ENCODE results near the gene SWAP70. TPM values are rescaled to one million over a fixed set of nuclear protein-coding genes. Genes with fewer than 3 reads are reported as not detected.
A peak's percentile ranks its signal among the peaks of the same experiment; 100 is the strongest.

SWAP70 gene
- total and polyA plus RNA-seq, 2 of the 13 experiments (the other 11 are each of a cell fraction or from before 2014, with no cell fraction given): 4.6 to 8.7 TPM

- TF ChIP-seq, protein P1, sequence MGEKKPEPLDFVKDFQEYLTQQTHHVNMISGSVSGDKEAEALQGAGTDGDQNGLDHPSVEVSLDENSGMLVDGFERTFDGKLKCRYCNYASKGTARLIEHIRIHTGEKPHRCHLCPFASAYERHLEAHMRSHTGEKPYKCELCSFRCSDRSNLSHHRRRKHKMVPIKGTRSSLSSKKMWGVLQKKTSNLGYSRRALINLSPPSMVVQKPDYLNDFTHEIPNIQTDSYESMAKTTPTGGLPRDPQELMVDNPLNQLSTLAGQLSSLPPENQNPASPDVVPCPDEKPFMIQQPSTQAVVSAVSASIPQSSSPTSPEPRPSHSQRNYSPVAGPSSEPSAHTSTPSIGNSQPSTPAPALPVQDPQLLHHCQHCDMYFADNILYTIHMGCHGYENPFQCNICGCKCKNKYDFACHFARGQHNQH (CRISPR knock-in tag; IDR thresholded peaks at IDR 0.05): no peak
- no peak for TF ChIP-seq TBL1XR1 (IDR thresholded peaks at IDR 0.05; ENCODE audit: borderline replicate concordance, low read length, partially characterized antibody)
- TF ChIP-seq, protein P2, sequence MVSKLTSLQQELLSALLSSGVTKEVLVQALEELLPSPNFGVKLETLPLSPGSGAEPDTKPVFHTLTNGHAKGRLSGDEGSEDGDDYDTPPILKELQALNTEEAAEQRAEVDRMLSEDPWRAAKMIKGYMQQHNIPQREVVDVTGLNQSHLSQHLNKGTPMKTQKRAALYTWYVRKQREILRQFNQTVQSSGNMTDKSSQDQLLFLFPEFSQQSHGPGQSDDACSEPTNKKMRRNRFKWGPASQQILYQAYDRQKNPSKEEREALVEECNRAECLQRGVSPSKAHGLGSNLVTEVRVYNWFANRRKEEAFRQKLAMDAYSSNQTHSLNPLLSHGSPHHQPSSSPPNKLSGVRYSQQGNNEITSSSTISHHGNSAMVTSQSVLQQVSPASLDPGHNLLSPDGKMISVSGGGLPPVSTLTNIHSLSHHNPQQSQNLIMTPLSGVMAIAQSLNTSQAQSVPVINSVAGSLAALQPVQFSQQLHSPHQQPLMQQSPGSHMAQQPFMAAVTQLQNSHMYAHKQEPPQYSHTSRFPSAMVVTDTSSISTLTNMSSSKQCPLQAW (CRISPR knock-in tag; IDR thresholded peaks at IDR 0.05): peak; percentile 67; the same call in 1 of the 2 replicates
- TF ChIP-seq, protein P3, sequence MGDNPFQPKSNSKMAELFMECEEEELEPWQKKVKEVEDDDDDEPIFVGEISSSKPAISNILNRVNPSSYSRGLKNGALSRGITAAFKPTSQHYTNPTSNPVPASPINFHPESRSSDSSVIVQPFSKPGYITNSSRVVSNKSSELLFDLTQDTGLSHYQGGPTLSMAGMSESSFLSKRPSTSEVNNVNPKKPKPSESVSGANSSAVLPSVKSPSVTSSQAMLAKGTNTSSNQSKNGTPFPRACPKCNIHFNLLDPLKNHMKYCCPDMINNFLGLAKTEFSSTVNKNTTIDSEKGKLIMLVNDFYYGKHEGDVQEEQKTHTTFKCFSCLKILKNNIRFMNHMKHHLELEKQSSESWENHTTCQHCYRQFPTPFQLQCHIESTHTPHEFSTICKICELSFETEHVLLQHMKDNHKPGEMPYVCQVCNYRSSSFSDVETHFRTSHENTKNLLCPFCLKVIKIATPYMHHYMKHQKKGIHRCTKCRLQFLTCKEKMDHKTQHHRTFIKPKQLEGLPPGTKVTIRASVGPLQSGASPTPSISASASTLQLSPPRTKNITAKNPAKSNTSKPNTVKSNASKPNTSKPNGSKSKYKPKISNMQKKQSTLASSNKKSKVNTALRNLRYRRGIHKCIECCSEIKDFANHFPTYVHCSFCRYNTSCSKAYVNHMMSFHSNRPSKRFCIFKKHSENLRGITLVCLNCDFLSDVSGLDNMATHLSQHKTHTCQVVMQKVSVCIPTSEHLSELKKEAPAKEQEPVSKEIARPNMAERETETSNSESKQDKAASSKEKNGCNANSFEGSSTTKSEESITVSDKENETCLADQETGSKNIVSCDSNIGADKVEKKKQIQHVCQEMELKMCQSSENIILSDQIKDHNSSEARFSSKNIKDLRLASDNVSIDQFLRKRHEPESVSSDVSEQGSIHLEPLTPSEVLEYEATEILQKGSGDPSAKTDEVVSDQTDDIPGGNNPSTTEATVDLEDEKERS (CRISPR knock-in tag; IDR thresholded peaks at IDR 0.05): no peak
- no peak for TF ChIP-seq TAF1 (CRISPR knock-in tag; IDR thresholded peaks at IDR 0.05)
- TF ChIP-seq KDM2A (CRISPR knock-in tag; IDR thresholded peaks at IDR 0.05; ENCODE audit: borderline replicate concordance, low read depth): no peak
- TF ChIP-seq ZNF260 (CRISPR knock-in tag; IDR thresholded peaks at IDR 0.05; ENCODE audit: borderline replicate concordance, low read depth): no peak
- no peak for TF ChIP-seq ZBTB2 (CRISPR knock-in tag; IDR thresholded peaks at IDR 0.05; ENCODE audit: low read depth)
- TF ChIP-seq PRPF4 (IDR thresholded peaks at IDR 0.05; ENCODE audit: low read depth, low read length, poor library complexity, severe bottlenecking): no peak
- TF ChIP-seq ARID2 (CRISPR knock-in tag; IDR thresholded peaks at IDR 0.05; ENCODE audit: borderline replicate concordance): no peak
- TF ChIP-seq ZFY (CRISPR knock-in tag; IDR thresholded peaks at IDR 0.05): no peak
- TF ChIP-seq, protein P4, sequence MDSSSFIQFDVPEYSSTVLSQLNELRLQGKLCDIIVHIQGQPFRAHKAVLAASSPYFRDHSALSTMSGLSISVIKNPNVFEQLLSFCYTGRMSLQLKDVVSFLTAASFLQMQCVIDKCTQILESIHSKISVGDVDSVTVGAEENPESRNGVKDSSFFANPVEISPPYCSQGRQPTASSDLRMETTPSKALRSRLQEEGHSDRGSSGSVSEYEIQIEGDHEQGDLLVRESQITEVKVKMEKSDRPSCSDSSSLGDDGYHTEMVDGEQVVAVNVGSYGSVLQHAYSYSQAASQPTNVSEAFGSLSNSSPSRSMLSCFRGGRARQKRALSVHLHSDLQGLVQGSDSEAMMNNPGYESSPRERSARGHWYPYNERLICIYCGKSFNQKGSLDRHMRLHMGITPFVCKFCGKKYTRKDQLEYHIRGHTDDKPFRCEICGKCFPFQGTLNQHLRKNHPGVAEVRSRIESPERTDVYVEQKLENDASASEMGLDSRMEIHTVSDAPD (CRISPR knock-in tag; IDR thresholded peaks at IDR 0.05): no peak
- peak; percentile 50; the same call in 1 of the 2 replicates for TF ChIP-seq RCOR2 (CRISPR knock-in tag; IDR thresholded peaks at IDR 0.05)
- TF ChIP-seq CTCF (CRISPR knock-in tag; IDR thresholded peaks at IDR 0.05): peak; percentile 76
- no peak for TF ChIP-seq ZMAT3 (CRISPR knock-in tag; conservative IDR thresholded peaks at IDR 0.05)
- no peak for TF ChIP-seq REXO4 (CRISPR knock-in tag; IDR thresholded peaks at IDR 0.05; ENCODE audit: borderline replicate concordance)
- TF ChIP-seq ISX (CRISPR knock-in tag; conservative IDR thresholded peaks at IDR 0.05): no peak
- no peak for TF ChIP-seq MTF1 (CRISPR knock-in tag; IDR thresholded peaks at IDR 0.05)
Measured at GRCh38 chr11:9748361-9748970, 84.6 kb downstream of the SWAP70 start (continued).
